Fibroblast of skin of scalp (primary cell): ENCODE measurements around the gene DPYSL5. TPM values are rescaled to one million over a fixed set of nuclear protein-coding genes. Genes with fewer than 3 reads are reported as not detected.
A peak's percentile ranks its signal among the peaks of the same experiment; 100 is the strongest.
"Not testable (repeated sequence)": the region's sequence is repeated elsewhere in the genome, so short reads cannot be mapped to it uniquely, and the experiment has no call there.

Experiments used
- DNase-seq: peaks from one replicate; pipeline ENCODE4 v3.0.0-alpha.2; 2013
- polyA plus RNA-seq, 2 experiments: library from polyadenylated mRNA; unstranded; fragments of 120-200 nt; gene quantifications; one replicate each; pipeline ENCODE4 v1.2.1, GENCODE V29; 2013; ENCODE audit not compliant: insufficient read length in 2 of 2

Gene DPYSL5, protein sequence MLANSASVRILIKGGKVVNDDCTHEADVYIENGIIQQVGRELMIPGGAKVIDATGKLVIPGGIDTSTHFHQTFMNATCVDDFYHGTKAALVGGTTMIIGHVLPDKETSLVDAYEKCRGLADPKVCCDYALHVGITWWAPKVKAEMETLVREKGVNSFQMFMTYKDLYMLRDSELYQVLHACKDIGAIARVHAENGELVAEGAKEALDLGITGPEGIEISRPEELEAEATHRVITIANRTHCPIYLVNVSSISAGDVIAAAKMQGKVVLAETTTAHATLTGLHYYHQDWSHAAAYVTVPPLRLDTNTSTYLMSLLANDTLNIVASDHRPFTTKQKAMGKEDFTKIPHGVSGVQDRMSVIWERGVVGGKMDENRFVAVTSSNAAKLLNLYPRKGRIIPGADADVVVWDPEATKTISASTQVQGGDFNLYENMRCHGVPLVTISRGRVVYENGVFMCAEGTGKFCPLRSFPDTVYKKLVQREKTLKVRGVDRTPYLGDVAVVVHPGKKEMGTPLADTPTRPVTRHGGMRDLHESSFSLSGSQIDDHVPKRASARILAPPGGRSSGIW
- polyA plus RNA-seq (2013, experiment 1 of 2; ENCODE audit: insufficient read length): 0.11 TPM
- 1.2 TPM for polyA plus RNA-seq (2013, experiment 2 of 2; ENCODE audit: insufficient read length)

DNA sequence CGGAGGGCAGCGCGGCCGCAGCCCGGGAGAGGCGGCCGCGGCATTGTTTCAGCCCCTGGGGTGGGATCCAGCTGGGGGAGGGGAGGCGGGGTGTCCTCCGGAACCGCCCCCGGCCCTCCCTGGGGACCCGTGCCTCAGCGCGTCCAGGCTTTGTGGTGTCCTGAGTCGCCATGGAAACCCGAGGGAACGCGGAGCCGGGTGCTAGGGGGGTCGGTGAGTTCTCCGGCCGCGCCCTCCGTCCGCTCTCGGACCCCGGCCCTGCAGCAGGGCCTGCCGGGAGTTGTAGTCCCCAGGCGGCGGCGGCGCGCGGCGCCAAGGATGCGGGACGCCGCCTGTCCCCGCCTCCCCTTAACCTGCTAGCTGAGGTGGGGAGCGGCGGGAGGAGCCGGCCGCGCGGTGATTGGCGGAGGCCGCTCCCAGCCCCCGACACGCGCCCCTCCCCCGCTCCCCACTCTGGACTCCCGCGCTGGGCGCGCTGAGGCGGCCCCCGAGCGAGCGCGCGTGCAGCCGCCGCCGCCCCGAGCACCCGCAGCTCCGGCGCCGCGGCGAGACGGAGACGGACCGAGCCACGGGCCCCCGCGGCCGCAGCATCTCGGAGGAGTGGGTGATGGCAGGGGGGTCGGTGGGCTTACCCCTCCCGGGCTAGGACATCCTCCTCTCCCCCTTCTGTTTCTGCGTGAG is at the start of gene DPYSL5:
Gene DPYSL5, plus strand, starts transcription at position 478 of the 681 bp plus-strand sequence. CDS start 50,368 bp downstream, outside the sequence.
- no peak for DNase-seq

DNA sequence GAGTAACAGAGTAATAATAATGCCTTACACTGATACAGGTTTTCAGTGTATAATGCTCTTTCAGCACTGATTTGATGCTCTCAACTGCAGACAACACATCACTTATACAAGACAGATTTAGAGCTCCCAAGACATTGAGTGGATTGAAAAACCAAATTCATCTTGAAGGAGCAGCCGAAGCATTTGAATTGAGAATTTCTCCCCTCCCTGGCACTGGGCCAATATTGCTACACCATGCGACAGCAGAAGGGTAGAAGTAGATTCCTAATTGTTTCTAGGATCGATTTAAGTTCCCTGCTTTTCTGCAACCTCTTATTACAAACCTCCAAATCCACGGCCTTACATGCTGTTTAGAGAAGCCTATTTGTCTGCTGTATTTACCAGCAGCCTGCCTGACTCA is 46.6 kb upstream of the DPYSL5 start:
- DNase-seq: no peak

DNA sequence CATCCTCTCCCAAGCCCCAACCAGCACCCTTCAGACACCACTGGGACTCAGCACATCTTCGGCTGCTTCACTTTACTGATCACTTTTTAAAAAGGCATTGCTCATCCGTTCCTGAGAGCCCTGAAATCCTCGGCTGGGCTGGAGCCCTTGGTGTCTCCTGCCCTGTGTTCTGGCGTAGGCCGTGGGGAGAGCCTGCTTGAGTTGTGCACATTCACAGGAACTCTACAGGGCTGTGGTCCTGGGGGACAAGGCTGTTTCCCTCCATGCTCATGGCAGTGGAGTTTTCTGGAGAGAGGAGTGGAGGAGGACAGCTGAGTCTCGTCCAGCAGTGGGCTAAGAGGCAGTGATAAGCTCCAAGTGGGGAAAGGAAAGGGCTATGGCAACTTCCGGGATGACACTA is 46.1 kb upstream of the DPYSL5 start:
- no peak for DNase-seq

DNA sequence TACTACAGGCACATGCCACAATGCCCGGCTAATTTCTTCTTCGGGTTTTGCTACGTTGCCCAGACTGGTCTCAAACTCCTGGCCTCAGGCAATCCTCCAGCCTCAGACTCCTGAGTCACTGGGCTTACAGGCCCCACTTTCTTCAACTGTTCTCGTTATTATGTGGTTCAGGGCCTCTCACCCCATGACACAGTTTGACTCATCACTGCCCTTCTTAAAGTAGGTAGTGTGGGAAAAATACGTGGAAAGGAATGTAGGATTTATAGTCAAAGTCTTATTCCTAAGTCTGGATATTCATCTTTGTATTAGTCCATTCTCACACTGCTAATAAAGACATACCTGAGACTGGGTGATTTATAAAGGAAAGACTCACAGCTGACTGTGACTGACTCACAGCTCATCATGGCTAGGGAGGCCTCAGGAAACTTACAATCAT is 42.7 kb upstream of the DPYSL5 start:
- peak; percentile 46 for DNase-seq

DNA sequence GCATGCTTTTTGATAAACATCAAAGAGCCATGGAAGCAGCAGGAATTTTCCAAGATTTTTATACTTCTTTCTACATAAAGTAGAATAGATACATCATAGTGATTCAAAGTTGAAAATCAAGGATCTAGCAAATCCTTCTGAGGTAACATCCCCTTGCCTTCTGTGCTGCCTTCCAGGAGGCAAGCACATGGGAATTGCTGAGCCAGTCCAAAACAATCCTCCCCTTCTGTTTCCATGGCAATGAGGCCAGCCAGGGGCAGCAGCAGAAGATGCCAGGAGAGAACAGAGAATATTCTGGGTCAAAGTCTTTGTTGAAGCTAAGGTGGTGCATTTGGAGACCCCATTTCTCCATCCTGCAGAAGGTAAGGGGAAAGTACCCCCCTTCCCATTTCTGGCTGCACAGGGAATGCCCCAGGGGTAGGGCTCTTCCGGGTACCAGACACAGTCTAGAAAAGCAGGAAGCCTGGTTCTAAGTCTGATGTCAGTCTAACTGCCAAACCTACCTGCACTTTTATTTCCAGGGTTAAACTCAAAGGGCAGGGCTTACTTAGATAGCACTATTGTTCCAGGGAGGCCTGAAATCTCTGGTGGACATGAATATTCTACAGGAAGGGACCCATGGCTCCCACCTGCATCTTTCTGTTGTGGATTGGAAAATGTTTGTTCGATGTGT is 40.0 kb upstream of the DPYSL5 start:
- peak; percentile 19 for DNase-seq

DNA sequence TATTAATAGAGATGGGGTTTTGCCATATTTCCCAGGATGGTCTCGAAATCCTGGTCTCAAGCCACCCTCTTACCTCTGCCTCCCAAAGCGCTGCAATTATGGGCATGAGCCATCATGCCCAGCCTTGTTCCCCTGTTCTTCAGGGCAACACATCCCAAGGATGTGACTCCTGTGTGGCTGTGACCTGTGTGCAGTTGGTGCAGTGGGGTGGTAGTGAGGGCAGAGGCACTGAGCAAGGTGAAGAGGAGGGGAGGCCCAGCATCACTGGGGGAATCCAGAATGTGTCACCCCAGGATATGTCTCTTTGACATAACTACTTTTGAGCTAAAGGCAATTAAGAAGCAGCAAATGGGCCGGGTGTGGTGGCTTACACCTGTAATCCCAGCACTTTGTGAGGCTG is 38.7 kb upstream of the DPYSL5 start:
- DNase-seq: no peak

DNA sequence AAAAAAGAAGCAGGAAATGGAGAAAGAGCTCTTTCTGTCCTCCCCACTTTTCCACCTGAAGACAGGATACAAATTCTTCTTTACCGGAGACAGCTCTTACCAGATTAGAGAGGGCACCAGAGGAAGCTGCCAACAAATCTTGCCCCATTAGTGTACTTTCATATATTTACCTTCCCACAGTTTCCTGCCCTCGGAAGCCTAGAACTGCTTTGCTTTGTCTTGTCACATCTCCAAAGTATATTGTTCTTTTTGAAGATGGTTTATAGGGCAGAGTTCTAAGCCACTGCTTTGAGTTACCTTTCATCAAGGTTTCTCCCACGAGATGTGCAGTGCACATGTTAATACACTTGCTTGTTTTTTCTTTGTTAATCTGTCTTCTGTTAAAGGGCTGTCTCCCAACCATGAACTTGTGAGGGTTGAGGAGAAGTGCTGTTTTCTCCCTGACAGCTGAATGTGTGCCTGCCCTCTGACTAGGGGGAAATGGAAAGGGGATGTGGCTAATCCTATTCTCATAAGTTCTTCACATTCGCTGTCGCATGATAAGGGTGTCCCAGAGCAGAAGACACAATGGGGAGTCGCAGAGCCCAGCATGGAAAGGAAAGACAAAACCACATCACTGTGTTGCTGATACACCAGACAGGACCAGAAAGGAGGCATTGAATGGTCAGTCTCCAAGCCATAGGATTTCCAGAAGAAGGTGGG is 37.9 kb upstream of the DPYSL5 start:
- DNase-seq: no peak

DNA sequence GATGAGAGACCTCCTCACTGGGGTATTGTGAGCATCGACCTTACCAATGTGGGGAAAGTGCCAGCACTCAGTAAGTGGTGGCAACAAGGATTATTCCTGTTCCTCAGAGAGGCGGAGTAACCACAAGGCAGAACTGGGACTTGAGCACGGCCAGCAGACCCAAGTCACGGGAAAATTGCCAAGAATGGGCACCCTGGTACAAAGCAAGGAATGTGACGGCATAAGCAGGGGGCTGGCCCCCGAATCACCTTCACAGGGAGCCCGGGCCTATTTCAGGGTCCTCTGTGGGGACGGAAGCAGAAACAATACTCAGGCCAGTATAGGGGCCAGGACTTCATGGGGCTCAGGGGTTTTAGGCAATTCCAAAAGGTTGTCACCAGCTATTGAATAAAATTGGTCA is 36.7 kb upstream of the DPYSL5 start:
- no peak for DNase-seq

DNA sequence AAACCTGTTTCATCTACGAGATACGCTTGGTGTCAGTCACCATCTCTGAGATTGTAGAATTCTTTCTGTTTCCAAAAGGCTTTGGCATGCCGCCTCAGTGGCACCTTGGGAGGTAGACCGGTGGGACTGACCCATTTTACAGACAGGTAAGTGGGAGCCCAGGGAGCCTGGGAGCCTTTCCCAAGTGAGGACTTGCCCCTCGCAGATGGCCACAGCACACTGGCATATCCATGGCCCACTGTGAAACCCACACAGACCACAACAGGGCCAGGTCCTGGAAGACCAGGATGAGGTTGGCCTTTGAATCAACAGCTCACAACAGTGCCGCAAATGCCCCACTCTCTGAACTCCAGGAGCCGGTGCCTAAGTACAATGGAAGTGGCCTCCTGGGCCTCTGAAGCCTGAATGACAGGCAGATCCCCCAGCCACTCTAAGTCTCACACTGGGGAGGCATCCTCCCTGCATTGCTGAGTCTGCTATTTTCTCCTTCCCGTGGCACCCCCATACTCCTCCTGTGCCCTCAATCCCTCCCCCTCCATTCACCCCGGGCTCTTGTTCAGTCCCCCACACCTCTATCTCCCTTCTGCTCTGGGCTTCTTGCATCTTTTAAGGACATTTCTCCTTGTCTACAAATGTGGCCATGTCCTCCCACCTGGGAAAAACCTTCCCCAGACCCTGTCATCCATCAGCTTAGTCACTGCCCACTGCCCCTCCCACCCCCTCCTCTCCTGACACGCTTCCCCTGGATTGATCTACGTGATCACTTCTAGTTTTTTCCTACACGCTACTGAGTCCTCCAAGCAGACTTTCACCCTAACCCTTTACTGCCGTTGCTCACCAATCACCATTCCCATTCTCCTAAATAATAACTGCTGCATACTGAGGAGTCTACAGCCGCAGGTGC is 35.9 kb upstream of the DPYSL5 start:
- DNase-seq: no peak

DNA sequence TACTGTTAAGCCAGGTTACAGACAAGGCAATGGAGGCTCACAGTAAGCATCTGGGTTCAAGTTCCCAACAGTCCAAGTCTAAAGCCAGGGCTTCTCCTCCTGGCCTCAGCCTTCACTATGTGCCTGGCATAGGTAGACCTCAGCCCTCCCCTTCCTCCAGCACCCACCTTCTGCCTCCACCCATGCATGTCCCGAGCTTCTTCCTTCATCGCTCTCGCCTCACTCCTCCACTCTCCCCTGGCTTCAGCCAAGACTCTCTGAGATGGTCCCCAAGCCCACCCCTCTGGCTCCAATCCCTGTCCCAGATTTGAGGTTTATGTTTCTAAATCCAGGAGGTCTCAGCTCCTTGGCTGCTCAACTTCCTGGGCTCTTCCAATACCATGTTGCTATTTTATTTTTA is 35.2 kb upstream of the DPYSL5 start:
- no peak for DNase-seq

DNA sequence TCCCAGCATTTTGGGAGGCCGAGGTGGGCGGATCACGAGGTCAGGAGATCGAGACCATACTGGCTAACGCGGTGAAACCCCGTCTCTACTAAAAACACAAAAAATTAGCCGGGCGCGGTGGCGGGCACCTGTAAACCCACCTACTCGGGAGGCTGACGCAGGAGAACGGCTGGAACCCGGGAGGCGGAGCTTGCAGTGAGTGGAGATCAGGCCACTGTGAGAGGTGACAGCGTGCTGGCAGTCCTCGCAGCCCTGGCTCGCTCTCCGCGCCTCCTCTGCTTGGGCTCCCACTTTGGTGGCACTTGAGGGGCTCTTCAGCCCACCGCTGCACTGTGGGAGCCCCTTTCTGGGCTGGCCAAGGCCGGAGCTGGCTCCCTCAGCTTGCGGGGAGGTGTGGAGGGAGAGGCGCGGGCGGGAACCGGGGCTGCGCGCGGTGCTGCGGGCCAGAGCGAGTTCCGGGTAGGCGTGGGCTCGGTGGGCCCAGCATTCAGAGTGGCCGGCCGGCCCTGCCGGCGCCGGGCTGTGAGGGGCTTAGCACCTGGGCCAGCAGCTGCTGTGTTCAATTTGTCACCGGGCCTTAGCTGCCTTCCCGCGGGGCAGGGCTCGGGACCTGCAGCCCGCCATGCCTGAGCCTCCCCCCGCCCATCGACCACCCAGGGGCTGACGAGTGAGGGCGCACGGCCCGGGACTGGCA is 33.7 kb upstream of the DPYSL5 start:
- DNase-seq: not testable (repeated sequence)

DNA sequence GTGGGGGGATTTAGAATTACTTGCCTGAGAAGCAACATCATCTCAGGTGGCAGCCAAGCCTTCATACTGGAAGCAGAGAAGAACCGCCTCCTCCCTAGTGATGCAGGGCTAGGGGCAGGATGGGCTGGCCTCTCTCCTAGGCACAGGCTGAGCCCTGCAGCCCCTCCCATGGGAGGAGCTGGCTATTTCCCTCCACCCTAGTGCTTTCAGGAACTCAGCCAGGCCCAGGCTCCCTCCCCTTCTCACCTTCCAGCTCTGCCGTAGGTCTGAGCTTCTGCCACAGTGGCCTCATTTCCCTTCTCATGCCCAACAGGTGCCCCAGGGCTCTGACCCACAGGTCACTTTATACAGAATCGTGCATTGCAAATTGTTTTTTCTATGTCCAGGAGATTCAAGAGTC is 31.0 kb upstream of the DPYSL5 start:
- no peak for DNase-seq

DNA sequence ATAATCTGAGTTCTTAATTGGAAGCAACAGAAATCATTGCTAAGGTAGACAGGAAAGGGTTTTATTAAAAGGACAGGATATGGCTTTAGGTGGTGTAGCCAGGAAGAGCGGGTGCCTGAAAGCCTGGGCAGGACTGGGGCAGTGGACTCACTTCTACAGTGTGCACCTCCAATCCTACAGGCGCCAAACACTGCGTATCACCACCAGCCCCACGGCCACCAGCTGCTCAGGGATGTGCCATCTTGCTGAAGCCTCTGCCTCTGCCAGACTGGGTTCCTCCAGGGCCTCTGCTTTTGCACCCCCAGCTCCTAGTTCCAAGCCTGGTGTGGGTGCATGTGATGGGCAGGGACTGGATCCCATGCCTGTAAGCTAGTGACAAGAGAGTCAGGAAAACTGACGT is 29.7 kb upstream of the DPYSL5 start:
- DNase-seq: no peak

DNA sequence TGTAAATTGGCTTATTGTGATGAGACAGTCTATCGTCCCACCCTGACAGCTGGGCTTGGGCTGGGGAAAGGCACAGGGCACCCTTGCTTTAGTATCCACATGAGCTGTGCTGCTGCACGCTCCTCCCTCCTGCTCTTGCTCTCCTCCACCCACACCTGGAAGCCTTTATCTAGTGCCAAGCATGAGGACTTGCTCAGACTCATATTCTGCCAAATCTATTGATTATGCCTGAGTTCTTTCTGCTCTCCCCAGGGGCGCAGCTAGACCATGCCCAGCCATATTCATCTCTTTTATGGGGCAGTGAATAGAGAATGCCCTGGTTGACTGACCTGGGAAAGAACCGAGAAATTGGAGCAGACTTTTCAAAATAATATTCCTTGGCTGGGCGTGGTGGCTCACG is 29.0 kb upstream of the DPYSL5 start:
- no peak for DNase-seq

DNA sequence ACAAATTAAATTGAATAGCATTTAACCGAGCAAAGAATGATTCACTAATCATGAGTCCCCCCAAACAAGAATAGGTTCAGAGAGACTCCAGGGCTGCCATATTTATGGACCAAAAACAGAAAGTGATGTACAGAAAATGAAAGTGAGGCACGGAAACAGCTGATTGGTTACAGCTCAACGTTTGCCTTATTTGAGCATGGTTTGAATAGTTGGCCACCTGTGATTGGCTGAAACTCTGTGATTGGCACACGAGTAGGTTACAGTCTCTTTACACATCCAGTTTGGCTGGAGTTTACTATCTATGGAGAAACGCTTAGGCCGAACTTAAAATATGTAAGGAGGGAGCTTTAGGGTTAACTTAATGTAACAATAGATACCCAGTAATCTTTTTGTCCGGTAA is 27.0 kb upstream of the DPYSL5 start:
- DNase-seq: no peak

DNA sequence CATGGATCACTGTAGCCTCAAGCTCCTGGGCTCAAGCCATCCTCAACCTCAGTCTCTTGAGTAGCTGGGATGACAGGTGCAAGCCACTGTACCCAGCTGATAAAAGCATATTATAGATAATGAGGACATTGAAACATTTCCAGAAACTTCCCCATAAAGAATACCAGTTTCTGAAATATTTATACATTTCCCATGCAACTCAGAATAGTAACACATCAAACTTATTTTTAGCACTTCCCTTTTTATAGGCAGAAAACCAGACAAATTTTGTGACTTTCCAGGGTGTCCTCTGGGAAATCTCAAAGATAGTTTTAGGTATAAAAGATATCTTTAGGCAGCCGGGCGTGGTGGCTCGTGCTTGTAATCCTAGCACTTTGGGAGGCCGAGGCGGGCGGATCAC is 25.1 kb upstream of the DPYSL5 start:
- DNase-seq: no peak

DNA sequence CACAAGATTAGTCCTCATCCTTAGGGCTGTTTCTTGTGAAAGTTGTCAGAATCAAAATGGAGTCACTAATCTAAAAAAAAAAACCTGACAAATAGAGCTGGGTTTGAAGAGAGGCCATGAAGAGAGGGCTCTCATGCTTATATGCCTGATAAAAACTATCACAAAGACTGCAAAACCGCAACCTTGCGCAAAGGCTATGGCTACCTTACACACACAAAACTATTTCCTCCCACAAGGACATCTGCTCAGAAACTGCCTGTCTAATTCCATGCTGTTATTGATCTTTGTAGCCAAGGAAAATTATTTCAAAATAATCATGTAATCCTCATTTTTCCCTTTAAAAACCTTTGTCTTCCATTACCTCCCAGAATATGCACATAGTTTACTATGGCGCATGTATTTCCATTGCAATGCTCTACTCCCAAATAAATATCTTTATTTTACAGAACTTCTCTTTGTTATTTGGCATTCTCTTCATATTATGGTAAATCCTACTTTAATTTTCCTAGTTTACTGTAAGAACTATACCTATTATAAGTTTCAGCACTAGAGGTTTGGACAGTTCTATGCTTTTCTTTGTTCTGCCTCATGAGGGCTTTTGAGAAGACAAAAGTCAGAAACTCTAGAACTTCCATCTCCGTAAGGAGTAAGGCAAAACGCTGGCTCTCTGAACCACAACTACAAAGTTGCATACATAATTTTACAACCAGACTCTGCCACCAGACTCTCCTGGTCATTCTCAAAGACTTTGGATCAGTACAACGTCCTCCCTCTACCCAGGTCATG is 9.6 kb upstream of the DPYSL5 start:
- peak; percentile 18 for DNase-seq

DNA sequence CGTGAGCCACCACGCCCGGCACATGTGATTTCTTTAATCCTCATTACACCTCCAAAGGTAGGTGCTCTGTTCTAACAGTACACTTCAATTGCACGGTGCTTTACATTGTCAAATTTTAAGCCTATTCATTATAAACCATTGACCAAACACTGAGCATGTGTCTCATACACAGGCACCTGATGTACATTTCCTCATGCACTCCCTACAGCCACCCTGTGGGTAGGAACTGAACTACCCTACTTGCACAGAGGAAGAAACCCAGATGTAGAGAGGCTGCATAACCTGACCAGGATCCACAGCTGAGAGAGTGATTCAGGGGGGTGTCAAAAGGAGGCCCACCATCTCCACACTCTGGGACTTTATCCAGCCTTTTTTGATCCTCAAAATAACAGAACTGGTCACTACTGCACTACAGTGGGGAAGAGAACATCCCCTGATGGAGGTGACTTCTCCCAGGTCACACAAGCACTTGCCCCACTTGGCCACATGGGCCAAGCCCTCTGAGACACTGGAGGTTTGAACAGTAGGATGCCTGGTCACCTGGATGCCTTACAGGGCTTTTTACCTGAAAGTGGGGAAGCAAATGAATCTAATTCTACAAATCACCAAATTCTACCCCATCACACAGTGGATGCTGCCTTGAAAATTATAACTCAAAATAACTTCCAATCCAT is 6.9 kb upstream of the DPYSL5 start:
- DNase-seq: no peak

DNA sequence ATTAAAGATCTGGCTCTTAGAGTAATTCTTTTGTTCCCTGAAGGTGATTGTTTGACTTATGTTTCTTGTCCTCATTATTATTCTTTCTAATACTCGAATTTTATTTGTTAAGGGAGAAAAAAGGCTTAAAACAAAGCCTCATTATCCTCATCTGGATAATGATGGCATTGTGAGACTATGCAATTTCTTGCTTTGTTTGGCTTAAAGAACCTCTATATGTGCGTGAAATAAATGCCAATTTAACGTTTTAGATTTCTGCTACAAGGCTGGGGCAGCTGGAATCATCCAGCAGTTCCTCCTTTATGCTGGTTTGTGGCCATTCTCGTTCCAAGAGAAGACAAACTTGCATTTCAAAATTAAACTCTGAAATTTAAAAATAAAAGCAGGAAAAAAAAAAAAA is 4.9 kb upstream of the DPYSL5 start:
- DNase-seq: no peak
